Ectodermal cell (in vitro differentiated cells): ENCODE data around the gene PKD2L1. TPM values are rescaled to one million over a fixed set of nuclear protein-coding genes. Genes with fewer than 3 reads are reported as not detected.
"Not testable (repeated sequence)": the region's sequence is repeated elsewhere in the genome, so short reads cannot be mapped to it uniquely, and the experiment has no call there.

Source experiments
- H3K27ac ChIP-seq: 2 replicates; pipeline ENCODE4 v1.7.0; 2013; ENCODE audit warnings: mild to moderate bottlenecking, low read depth, low read length; ENCODE audit not compliant: insufficient read depth, poor library complexity, severe bottlenecking
- H3K27me3 ChIP-seq: 2 replicates; pipeline ENCODE4 v1.7.0; 2013; ENCODE audit warnings: mild to moderate bottlenecking, low read length; ENCODE audit not compliant: insufficient read depth, control insufficient read depth, poor library complexity, severe bottlenecking
- H3K36me3 ChIP-seq: one replicate; pipeline ENCODE4 v1.7.0; 2013; ENCODE audit warnings: low read length; ENCODE audit not compliant: control insufficient read depth, insufficient read depth
- H3K4me1 ChIP-seq: one replicate; pipeline ENCODE4 v1.7.0; 2013; ENCODE audit warnings: low read length; ENCODE audit not compliant: control insufficient read depth, insufficient read depth
- H3K4me3 ChIP-seq: 2 replicates; pipeline ENCODE4 v1.7.0; 2013; ENCODE audit warnings: low read depth, low read length, control low read depth; ENCODE audit not compliant: insufficient read depth
- H3K9me3 ChIP-seq: 2 replicates; pipeline ENCODE4 v1.7.0; 2013; ENCODE audit warnings: mild to moderate bottlenecking, low read length, moderate library complexity; ENCODE audit not compliant: control insufficient read depth
- WGBS, 2 experiments: methylation state at CpG; one replicate each; pipeline ENCODE4 v1.1.7; 2013; ENCODE audit warnings: missing lambda C conversion rate in 2 of 2; 5-methylcytosine and 5-hydroxymethylcytosine counted together
- polyA plus RNA-seq, 4 experiments: library from polyadenylated mRNA; stranded (reverse); fragments of 50-300 nt; gene quantifications; one replicate each; pipeline ENCODE4 v1.2.3, GENCODE V29; 2013

Gene PKD2L1
- polyA plus RNA-seq (2013, experiment 1 of 4): not detected
- not detected for polyA plus RNA-seq (2013, experiment 2 of 4)
- not detected for polyA plus RNA-seq (2013, experiment 3 of 4)
- polyA plus RNA-seq (2013, experiment 4 of 4): not detected

DNA sequence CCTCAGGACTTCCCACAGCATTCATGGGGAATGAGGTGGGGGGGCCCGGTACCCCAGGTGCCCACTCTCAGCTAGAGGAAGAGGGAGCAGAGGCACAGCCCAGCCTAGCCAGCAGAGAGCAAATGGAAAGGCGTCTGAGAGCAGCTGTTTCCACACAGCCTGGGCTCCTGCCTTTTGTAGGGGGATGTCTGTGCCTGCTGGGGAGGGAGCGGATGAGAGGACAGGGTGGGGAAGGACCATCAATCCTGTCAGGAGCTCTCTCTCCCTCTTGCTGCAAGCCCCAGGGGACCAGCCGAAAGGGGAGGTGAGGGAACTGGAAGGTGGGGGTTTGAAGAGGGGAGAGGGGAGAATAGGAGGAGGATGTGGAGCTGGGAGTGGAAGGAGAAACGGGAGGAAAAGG lies at the start of gene PKD2L1:
PKD2L1 (minus strand) TSS at position 150 of the 400 bp plus-strand sequence; CDS start at position 25, 125 bp downstream.
- 60 to 70% methylated on average over 5 of the region's 5 CpGs for WGBS, 2 experiments

DNA sequence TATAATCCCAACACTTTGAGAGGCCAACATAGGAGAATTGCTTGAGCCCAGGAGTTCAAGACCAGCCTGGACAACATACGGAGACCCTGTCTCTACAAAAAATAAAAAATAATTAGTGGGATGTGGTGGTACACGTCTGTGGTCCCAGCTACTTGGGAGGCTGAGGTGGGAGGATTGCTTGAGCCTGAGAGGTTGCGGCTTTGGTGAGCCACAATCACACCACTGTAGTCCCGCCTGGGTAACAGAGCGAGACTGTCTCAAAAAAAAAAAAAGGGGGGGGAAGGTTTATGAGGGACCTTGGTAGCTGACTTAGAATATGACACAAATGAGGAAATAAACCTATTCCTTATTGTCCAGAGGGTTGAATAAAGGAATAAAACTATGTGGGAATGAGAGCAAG lies 47.8 kb upstream of the PKD2L1 start:
- H3K4me1 ChIP-seq: peaks cover 12% of the 10 kb centered on the region
- H3K36me3 ChIP-seq: peaks cover 2% of the 10 kb centered on the region
- 88 to 91% methylated on average over 5 of the region's 5 CpGs for WGBS, 2 experiments
- no peak overlapping the region for H3K27ac ChIP-seq
- H3K9me3 ChIP-seq: no peaks in the 10 kb centered on the region
- H3K27me3 ChIP-seq: no peaks in the 10 kb centered on the region
- H3K4me3 ChIP-seq: no peak overlapping the region

More for the DNA sequence above, at the start of gene PKD2L1:
- Histone ChIP-seq H3K36me3 (no peaks in the 10 kb centered on the region), H3K27me3 (peaks cover 42% of the 10 kb centered on the region), H3K4me3 (no peak within 1 kb of the TSS), H3K4me1 (no peaks in the 10 kb centered on the region), H3K9me3 (no peaks in the 10 kb centered on the region), H3K27ac (no peak within 1 kb of the TSS)

DNA sequence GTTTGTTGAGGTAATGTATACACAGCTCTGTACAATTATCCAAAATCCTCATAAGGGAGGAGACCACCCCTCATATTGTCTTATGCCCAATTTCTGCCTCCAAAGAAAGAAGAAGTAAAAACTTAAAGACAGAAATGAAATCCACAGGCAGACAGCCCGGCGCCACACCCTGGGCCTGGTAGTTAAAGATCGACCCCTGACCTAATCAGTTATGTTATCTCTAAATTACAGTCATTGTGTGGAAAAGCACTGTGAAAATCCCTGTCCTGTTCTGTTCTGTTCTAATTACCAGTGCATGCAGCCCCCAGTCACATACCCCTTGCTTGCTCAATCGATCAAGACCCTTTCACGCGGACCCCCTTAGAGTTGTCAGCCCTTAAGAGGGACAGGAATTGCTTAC lies 46.6 kb upstream of the PKD2L1 start:
- not testable (repeated sequence) for H3K9me3 ChIP-seq, H3K36me3 ChIP-seq, H3K27me3 ChIP-seq, H3K27ac ChIP-seq, H3K4me3 ChIP-seq
- H3K4me1 ChIP-seq: peaks cover 19% of the 10 kb centered on the region
- WGBS, 2 experiments: 96 to 97% methylated on average over 6 of the region's 6 CpGs

GRCh38 chr10:100374677-100375353 lies 44.8 kb upstream of the PKD2L1 start:
- H3K36me3 ChIP-seq, H3K27ac ChIP-seq, H3K9me3 ChIP-seq, H3K27me3 ChIP-seq: not testable (repeated sequence)
- Histone ChIP-seq H3K4me3 (peak overlapping the region; percentile 47), H3K4me1 (peaks cover 35% of the 10 kb centered on the region)
- WGBS, 2 experiments: 79 to 86% methylated on average over 7 of the region's 7 CpGs

DNA sequence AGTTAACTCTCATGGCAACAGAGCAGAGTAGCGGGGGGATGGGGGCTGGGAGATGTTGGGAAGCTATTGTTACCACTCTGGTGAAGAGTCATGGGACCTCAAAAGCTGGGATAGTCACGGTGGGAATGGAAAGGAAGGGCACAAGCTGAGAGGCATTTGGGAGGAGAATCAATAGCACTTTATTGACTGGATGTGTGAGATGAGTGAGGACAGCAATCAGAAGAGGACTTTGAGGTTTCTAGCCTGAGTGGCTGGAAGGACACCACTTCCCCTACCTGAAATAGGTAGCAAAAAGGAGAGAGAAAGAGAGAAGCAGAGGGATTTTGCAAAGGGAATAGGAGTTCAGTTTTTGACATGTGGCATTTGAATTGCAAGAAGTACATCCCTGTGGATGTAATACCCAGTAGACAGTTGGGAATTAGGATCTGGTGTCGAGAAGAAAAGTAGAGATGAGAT lies 44.2 kb upstream of the PKD2L1 start:
- no peaks in the 10 kb centered on the region for H3K9me3 ChIP-seq
- H3K4me1 ChIP-seq: peaks cover 35% of the 10 kb centered on the region
- H3K27me3 ChIP-seq: no peaks in the 10 kb centered on the region
- no peaks in the 10 kb centered on the region for H3K36me3 ChIP-seq
- 20 to 21% methylated on average over 3 of the region's 3 CpGs for WGBS, 2 experiments
- peak overlapping the region; percentile 47 for H3K4me3 ChIP-seq
- H3K27ac ChIP-seq: peak overlapping the region; percentile 96

- 0% methylated on average over 45 of the region's 45 CpGs for WGBS, 2 experiments
- H3K27ac ChIP-seq: peak overlapping the region; percentile 96
Observed at GRCh38 chr10:100373298-100374199, 43.5 kb upstream of the PKD2L1 start.

GRCh38 chr10:100372415-100373297 lies 42.6 kb upstream of the PKD2L1 start:
- Histone ChIP-seq H3K4me3 (peak overlapping the region; percentile 37), H3K36me3 (no peaks in the 10 kb centered on the region), H3K9me3 (no peaks in the 10 kb centered on the region), H3K27me3 (no peaks in the 10 kb centered on the region), H3K4me1 (peaks cover 35% of the 10 kb centered on the region), H3K27ac (peak overlapping the region; percentile 75)
- 13 to 15% methylated on average over 16 of the region's 16 CpGs for WGBS, 2 experiments

More at GRCh38 chr10:100373298-100374199, 43.5 kb upstream of the PKD2L1 start:
- H3K9me3 ChIP-seq: no peaks in the 10 kb centered on the region
- peak overlapping the region; percentile 47 for H3K4me3 ChIP-seq
- H3K4me1 ChIP-seq: peaks cover 35% of the 10 kb centered on the region
- no peaks in the 10 kb centered on the region for H3K36me3 ChIP-seq
- H3K27me3 ChIP-seq: no peaks in the 10 kb centered on the region

DNA sequence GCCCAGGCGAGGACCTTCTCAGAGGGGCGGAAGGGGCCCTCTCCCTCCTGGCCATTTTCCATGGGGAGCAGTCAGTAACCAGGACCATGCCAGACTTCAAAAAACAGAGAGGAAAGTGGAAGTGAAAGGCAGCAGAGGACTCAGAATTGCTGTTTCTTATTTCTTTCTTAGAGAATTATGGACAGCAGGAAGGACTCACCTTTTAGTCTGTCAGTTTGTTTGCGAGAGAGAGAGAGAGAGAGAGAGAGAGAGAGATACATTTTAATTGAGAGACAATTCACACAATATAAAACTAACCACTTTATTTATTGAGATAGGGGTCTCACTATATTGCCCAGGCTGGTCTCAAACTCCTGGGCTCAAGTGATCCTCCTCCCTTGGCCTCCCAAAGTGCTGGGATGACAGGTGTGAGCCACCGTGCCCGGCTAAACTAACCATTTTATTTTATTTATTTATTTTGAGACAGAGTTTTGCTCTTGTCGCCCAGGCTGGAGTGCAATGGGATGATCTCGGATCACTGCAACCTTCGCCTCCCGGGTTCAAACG lies 41.5 kb upstream of the PKD2L1 start:
- H3K4me1 ChIP-seq: peaks cover 35% of the 10 kb centered on the region
- no peaks in the 10 kb centered on the region for H3K36me3 ChIP-seq
- no peak overlapping the region for H3K4me3 ChIP-seq
- H3K27ac ChIP-seq: peak overlapping the region; percentile 54
- 75 to 81% methylated on average over 9 to 10 of the region's 10 CpGs for WGBS, 2 experiments
- H3K9me3 ChIP-seq: no peaks in the 10 kb centered on the region
- no peaks in the 10 kb centered on the region for H3K27me3 ChIP-seq

GRCh38 chr10:100370714-100371481 lies 40.9 kb upstream of the PKD2L1 start:
- Histone ChIP-seq H3K4me3 (no peak overlapping the region), H3K27me3 (no peaks in the 10 kb centered on the region), H3K27ac (peak overlapping the region; percentile 54), H3K36me3 (no peaks in the 10 kb centered on the region), H3K9me3 (no peaks in the 10 kb centered on the region), H3K4me1 (peaks cover 35% of the 10 kb centered on the region)
- WGBS, 2 experiments: 35 to 38% methylated on average over 12 of the region's 12 CpGs
